PFSK-1 (cell line): Measurements from ENCODE around the gene FOXJ2.

Source experiments
- FOXP2 ChIP-seq: optimal IDR thresholded peaks from 2 replicates; pipeline ENCODE3; 2011; ENCODE audit warnings: borderline replicate concordance, control low read depth, inconsistent platforms; ENCODE audit not compliant: insufficient read depth; ENCODE audit errors: extremely low read length, extremely low read depth
- POLR2AphosphoS5 ChIP-seq: IDR thresholded peaks from 2 replicates; pipeline ENCODE4 v1.6.1; 2012; ENCODE audit warnings: low read depth, mild to moderate bottlenecking, control low read depth, low read length, moderate library complexity
- SIN3A ChIP-seq: IDR thresholded peaks from 2 replicates; pipeline ENCODE4 v1.6.1; 2012; ENCODE audit warnings: mild to moderate bottlenecking, low read length, moderate library complexity, borderline replicate concordance; ENCODE audit not compliant: insufficient read depth
- TAF1 ChIP-seq: IDR thresholded peaks from 2 replicates; pipeline ENCODE4 v1.6.1; 2012; ENCODE audit warnings: low read length, control low read depth, borderline replicate concordance; ENCODE audit not compliant: insufficient read depth
- TF ChIP-seq, protein P1 (sequence below), 2 experiments: IDR thresholded peaks; 2 replicates each; pipeline versions ENCODE4 v1.6.1 to v1.8.0; 2011 to 2012; ENCODE audit warnings: low read depth in 2 of 2, low read length in 2 of 2, control low read depth in 1 of 2, inconsistent platforms in 1 of 2, mild to moderate bottlenecking in 1 of 2, moderate library complexity in 1 of 2; ENCODE audit not compliant: insufficient read depth in 1 of 2

FOXJ2 gene

DNA sequence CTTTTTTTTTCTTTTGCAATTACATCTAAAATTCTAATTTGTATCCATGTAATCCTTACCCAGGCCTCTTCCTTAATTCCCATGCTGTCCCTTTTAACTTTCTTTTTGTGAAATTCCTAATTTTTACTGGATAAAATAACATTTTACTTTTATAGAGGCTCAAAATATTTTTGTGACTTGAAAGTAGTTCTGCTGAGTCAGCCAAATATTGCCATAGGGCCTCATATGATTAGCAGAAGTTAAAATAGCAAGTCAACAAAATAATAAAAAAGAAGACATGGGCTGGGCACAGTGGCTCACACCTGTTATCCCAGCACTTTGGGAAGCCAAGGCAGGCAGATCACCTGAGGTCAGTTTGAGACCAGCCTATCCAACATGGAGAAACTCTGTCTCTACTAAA, 31.6 kb downstream of the FOXJ2 start:
- TF ChIP-seq, protein P1, sequence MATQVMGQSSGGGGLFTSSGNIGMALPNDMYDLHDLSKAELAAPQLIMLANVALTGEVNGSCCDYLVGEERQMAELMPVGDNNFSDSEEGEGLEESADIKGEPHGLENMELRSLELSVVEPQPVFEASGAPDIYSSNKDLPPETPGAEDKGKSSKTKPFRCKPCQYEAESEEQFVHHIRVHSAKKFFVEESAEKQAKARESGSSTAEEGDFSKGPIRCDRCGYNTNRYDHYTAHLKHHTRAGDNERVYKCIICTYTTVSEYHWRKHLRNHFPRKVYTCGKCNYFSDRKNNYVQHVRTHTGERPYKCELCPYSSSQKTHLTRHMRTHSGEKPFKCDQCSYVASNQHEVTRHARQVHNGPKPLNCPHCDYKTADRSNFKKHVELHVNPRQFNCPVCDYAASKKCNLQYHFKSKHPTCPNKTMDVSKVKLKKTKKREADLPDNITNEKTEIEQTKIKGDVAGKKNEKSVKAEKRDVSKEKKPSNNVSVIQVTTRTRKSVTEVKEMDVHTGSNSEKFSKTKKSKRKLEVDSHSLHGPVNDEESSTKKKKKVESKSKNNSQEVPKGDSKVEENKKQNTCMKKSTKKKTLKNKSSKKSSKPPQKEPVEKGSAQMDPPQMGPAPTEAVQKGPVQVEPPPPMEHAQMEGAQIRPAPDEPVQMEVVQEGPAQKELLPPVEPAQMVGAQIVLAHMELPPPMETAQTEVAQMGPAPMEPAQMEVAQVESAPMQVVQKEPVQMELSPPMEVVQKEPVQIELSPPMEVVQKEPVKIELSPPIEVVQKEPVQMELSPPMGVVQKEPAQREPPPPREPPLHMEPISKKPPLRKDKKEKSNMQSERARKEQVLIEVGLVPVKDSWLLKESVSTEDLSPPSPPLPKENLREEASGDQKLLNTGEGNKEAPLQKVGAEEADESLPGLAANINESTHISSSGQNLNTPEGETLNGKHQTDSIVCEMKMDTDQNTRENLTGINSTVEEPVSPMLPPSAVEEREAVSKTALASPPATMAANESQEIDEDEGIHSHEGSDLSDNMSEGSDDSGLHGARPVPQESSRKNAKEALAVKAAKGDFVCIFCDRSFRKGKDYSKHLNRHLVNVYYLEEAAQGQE (IDR thresholded peaks at IDR 0.05; ENCODE audit: insufficient read depth in 1 of 2, low read depth in 2 of 2, low read length in 2 of 2) = no peak
- no peak for TF ChIP-seq TAF1
- TF ChIP-seq POLR2AphosphoS5 = no peak
- no peak for TF ChIP-seq SIN3A

DNA sequence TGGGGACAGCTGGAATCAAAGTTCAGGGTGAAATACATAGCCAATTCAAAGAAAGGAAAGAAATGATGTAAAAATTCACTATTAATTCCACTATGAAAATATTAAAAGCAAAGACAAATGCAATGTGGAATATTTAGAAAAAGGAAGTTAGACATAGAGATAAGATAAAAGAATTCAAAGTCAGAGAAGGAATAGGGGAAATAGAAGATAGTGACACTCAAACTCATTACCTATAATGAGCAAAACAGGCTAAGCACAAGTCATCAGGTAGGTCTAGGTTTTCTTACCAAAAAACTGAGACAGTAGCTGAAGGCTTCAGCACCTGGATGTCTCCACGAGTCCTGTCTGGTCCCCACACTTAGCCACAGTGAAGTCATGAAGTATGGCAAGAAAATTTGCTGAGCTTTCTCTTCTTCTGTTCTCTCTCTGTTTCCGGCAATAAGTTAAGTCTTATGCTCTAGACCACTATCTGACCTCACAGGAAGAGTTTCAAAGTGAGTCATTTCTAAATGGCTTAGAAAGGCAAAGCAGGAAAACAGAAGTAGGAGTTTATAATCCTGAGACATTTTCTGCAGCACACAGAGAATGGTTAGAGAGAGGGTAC, 33.6 kb downstream of the FOXJ2 start, which contains the start of gene C3AR1:
Gene C3AR1, minus strand, starts transcription at position 369 of the 604 bp plus-strand sequence. CDS start 6,174 bp downstream, outside the sequence.
- TF ChIP-seq SIN3A = no peak
- TF ChIP-seq TAF1 = no peak
- TF ChIP-seq, protein P1 (IDR thresholded peaks at IDR 0.05; ENCODE audit: insufficient read depth in 1 of 2, low read depth in 2 of 2, low read length in 2 of 2) = no peak
- TF ChIP-seq FOXP2 = no peak
- TF ChIP-seq POLR2AphosphoS5 = no peak

DNA sequence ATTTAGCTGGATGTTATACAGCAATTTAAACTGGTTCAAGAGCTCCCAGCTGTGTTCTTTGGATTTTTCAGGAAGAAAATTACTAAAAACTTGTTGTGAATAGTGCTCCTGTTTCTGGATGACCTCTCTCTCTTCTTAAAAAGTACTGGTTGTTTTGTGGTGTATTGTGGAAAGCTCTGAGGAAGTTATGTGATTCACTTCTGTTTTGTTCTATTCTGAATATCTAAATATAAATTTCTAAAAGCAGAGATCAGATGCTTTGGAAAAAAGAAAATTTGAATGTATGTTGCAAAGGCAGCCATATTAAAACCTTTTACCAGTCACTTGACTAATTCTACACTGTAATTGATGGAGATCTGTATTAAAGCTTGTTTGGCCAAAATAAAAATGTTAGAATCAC, 37.1 kb downstream of the FOXJ2 start:
- TF ChIP-seq, protein P1 (IDR thresholded peaks at IDR 0.05; ENCODE audit: insufficient read depth in 1 of 2, low read depth in 2 of 2, low read length in 2 of 2) = no peak
- TF ChIP-seq POLR2AphosphoS5 = no peak
- no peak for TF ChIP-seq TAF1
- no peak for TF ChIP-seq SIN3A
- no peak for TF ChIP-seq FOXP2

DNA sequence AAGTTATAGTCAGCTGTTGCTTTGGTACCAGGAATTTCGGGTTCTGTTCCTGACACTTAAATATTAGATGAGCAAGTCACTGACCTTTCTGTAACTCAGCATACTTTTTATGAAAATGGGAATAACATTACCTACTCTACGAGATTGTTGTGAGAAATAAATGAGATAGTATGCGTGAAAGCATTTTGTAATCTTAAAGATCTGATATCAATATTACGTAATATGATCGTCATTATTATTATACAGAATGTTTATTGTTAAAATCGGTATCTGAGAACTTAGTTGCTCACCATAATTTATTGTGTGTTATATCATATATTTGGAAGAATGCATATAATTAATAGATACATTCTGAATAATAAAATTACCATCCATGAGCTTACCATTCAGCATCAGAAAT, 43.4 kb downstream of the FOXJ2 start:
- TF ChIP-seq, protein P1 (IDR thresholded peaks at IDR 0.05; ENCODE audit: insufficient read depth in 1 of 2, low read depth in 2 of 2, low read length in 2 of 2) = no peak
- TF ChIP-seq POLR2AphosphoS5 (no peak), TAF1 (no peak), FOXP2 (no peak), SIN3A (no peak)

DNA sequence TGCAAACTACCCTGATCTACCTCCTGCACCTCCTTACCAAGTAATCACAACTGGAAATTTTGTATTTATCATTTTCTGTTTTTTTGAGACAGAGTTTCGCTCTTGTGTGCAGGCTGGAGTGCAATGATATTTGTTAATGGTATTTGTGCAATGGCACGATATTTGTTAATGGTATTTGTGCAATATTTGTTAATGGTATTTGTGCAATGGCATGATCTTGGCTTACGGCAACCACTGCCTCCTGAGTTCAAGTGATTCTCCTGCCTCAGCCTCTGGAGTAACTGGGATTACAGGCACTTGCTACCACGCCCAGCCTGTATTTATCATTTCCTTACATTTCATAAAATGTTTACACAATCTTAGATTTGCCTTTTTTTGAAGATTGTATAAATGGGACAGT, 43.9 kb downstream of the FOXJ2 start:
- TF ChIP-seq FOXP2 = no peak
- no peak for TF ChIP-seq POLR2AphosphoS5
- no peak for TF ChIP-seq SIN3A
- TF ChIP-seq, protein P1 (IDR thresholded peaks at IDR 0.05; ENCODE audit: insufficient read depth in 1 of 2, low read depth in 2 of 2, low read length in 2 of 2) = no peak
- TF ChIP-seq TAF1 = no peak
